H1 (cell line): ENCODE data around the gene ZBTB20. TPM values are rescaled to one million over a fixed set of nuclear protein-coding genes. Genes with fewer than 3 reads are reported as not detected.

Experiments used
- CTCF ChIA-PET: fragments of 300-600 bp; sonication (Branson Sonifier 250); formaldehyde crosslinking; loops from one replicate; lab custom pipeline; 2021; ENCODE audit not compliant: partially characterized antibody; lab: Charles Lee
- POLR2A ChIA-PET: fragments of 300-600 bp; sonication (Branson Sonifier 250); formaldehyde crosslinking; loops from one replicate; lab custom pipeline; 2021; ENCODE audit warnings: inconsistent platforms; ENCODE audit not compliant: partially characterized antibody; lab: Charles Lee
- DNase-seq, 2 experiments: peaks; one replicate each; pipeline versions ENCODE4 v3.0.0 to v3.0.0-alpha.2; 2010 to 2022; ENCODE audit warnings: low spot score in 2 of 2, low read depth in 1 of 2, mixed read lengths in 1 of 2
- FAIRE-seq: peaks from 2 replicates; lab custom pipeline; 2011; peaks lifted over from hg19 to GRCh38; lab: Jason Lieb, UNC
- H2AFZ ChIP-seq: 2 replicates; pipeline ENCODE4 v1.8.1; 2012; ENCODE audit warnings: low read length, inconsistent platforms
- H2AK5ac ChIP-seq: 2 replicates; pipeline ENCODE4 v1.6.1; 2013; ENCODE audit warnings: low read depth, low read length
- H2BK120ac ChIP-seq: replicated peaks from 2 replicates; pipeline ENCODE3; 2013; ENCODE audit warnings: low read depth, low read length, inconsistent platforms
- H2BK12ac ChIP-seq: 2 replicates; pipeline ENCODE4 v1.6.1; 2013; ENCODE audit warnings: low read depth, low read length
- H2BK15ac ChIP-seq: 2 replicates; pipeline ENCODE4 v1.6.1; 2013; ENCODE audit warnings: low read length
- H2BK20ac ChIP-seq: 2 replicates; pipeline ENCODE4 v1.6.1; 2013; ENCODE audit warnings: low read length
- H2BK5ac ChIP-seq: 2 replicates; pipeline ENCODE4 v1.6.1; 2013; ENCODE audit warnings: low read depth, low read length
- H3K14ac ChIP-seq: 2 replicates; pipeline ENCODE4 v1.6.1; 2013; ENCODE audit warnings: inconsistent platforms; ENCODE audit not compliant: insufficient read length
- H3K18ac ChIP-seq: 2 replicates; pipeline ENCODE4 v1.6.1; 2013; ENCODE audit warnings: low read length; ENCODE audit errors: extremely low read depth
- H3K23ac ChIP-seq: 2 replicates; pipeline ENCODE4 v1.6.1; 2013; ENCODE audit warnings: inconsistent platforms; ENCODE audit not compliant: insufficient read length
- H3K23me2 ChIP-seq: 2 replicates; pipeline ENCODE4 v1.6.1; 2013; ENCODE audit warnings: low read depth, low read length
- H3K27ac ChIP-seq: 2 replicates; pipeline ENCODE4 v1.6.1; 2011; ENCODE audit warnings: low read depth, low read length, inconsistent platforms
- H3K27me3 ChIP-seq, 4 experiments: replicated peaks in 1 of 4; 1 replicate in 1 of 4; 2 replicates in 3 of 4; pipeline versions ENCODE4 v1.6.1 to v1.8.1; 2011 to 2013; ENCODE audit warnings: low read length in 3 of 4, mild to moderate bottlenecking in 3 of 4, inconsistent platforms in 2 of 4, mixed read lengths in 2 of 4, moderate library complexity in 1 of 4; ENCODE audit not compliant: control insufficient read depth in 3 of 4, insufficient read depth in 3 of 4; ENCODE audit errors: extremely low read depth in 1 of 4
- H3K36me3 ChIP-seq, 4 experiments: 2 replicates each; pipeline versions ENCODE4 v1.6.1 to v1.8.1; 2011 to 2013; ENCODE audit warnings: mild to moderate bottlenecking in 4 of 4, low read length in 3 of 4, moderate library complexity in 2 of 4, control low read depth in 1 of 4, inconsistent platforms in 1 of 4; ENCODE audit not compliant: insufficient read depth in 4 of 4, control insufficient read depth in 2 of 4
- H3K4ac ChIP-seq: replicated peaks from 2 replicates; pipeline ENCODE3; 2013; ENCODE audit warnings: low read length, low read depth, mixed read lengths, inconsistent platforms; ENCODE audit not compliant: insufficient read length
- H3K4me1 ChIP-seq, 4 experiments: replicated peaks in 1 of 4; 1 replicate in 1 of 4; 2 replicates in 3 of 4; pipeline versions ENCODE4 v1.6.1 to v1.8.1; 2011 to 2013; ENCODE audit warnings: low read length in 3 of 4, inconsistent platforms in 2 of 4, mixed read lengths in 1 of 4; ENCODE audit not compliant: insufficient read depth in 4 of 4, control insufficient read depth in 3 of 4
- H3K4me2 ChIP-seq, 2 experiments: 2 replicates each; pipeline versions ENCODE4 v1.6.1 to v1.8.1; 2011 to 2013; ENCODE audit warnings: low read depth in 2 of 2, low read length in 2 of 2, control low read depth in 1 of 2, inconsistent platforms in 1 of 2, mild to moderate bottlenecking in 1 of 2; ENCODE audit not compliant: insufficient read depth in 1 of 2
- H3K4me3 ChIP-seq, 4 experiments: fragments of 200-600, 300-600 bp in 1 of 4; sonication (generic), shearing (Covaris generic), sonication (Bioruptor Twin) in 1 of 4; 2 replicates each; pipeline versions ENCODE4 v1.5.1 to v1.8.1; 2011 to 2016; ENCODE audit warnings: low read length in 4 of 4, low read depth in 3 of 4, control low read depth in 2 of 4, inconsistent platforms in 2 of 4, mild to moderate bottlenecking in 2 of 4, mixed read lengths in 1 of 4, moderate library complexity in 1 of 4; ENCODE audit not compliant: insufficient read depth in 2 of 4; ENCODE audit errors: extremely low read depth in 1 of 4
- H3K56ac ChIP-seq: replicated peaks from 2 replicates; pipeline ENCODE3; 2013; ENCODE audit warnings: low read depth, mild to moderate bottlenecking, mixed read lengths, low read length, inconsistent platforms; ENCODE audit not compliant: insufficient read length
- H3K79me1 ChIP-seq: 2 replicates; pipeline ENCODE4 v1.6.1; 2013; ENCODE audit warnings: low read depth, low read length, control low read depth
- H3K79me2 ChIP-seq, 2 experiments: 2 replicates each; pipeline versions ENCODE4 v1.6.1 to v1.8.1; 2012 to 2013; ENCODE audit warnings: low read length in 2 of 2, mild to moderate bottlenecking in 2 of 2, inconsistent platforms in 1 of 2; ENCODE audit not compliant: insufficient read depth in 2 of 2, control insufficient read depth in 1 of 2
- H3K9ac ChIP-seq, 4 experiments: replicated peaks in 1 of 4; 1 replicate in 1 of 4; 2 replicates in 3 of 4; pipeline versions ENCODE4 v1.6.1 to v1.8.1; 2011 to 2013; ENCODE audit warnings: low read depth in 3 of 4, low read length in 3 of 4, control low read depth in 2 of 4, mild to moderate bottlenecking in 2 of 4, moderate library complexity in 2 of 4, inconsistent platforms in 1 of 4; ENCODE audit errors: extremely low read depth in 1 of 4
- H3K9me3 ChIP-seq, 2 experiments: 2 replicates each; pipeline versions ENCODE4 v1.6.1 to v1.8.1; 2012 to 2013; ENCODE audit warnings: mild to moderate bottlenecking in 2 of 2, moderate library complexity in 2 of 2, control low read depth in 1 of 2, inconsistent platforms in 1 of 2, low read depth in 1 of 2, low read length in 1 of 2, mixed read lengths in 1 of 2; ENCODE audit not compliant: insufficient read depth in 2 of 2
- H4K20me1 ChIP-seq, 2 experiments: replicated peaks in 1 of 2; 2 replicates each; pipeline versions ENCODE3 to v1.8.1; 2011 to 2013; ENCODE audit warnings: inconsistent platforms in 2 of 2, low read length in 2 of 2, mild to moderate bottlenecking in 1 of 2; ENCODE audit not compliant: insufficient read depth in 2 of 2, control insufficient read depth in 1 of 2
- H4K5ac ChIP-seq: 2 replicates; pipeline ENCODE4 v1.6.1; 2013; ENCODE audit warnings: low read length, low read depth, mixed read lengths, inconsistent platforms; ENCODE audit not compliant: insufficient read length
- H4K8ac ChIP-seq: 2 replicates; pipeline ENCODE4 v1.8.0; 2013; ENCODE audit warnings: mild to moderate bottlenecking, moderate library complexity, low read length, inconsistent platforms; ENCODE audit not compliant: insufficient read depth; ENCODE audit errors: extremely low read depth
- H4K91ac ChIP-seq: replicated peaks from 2 replicates; pipeline ENCODE3; 2013; ENCODE audit warnings: low read length, mixed read lengths, inconsistent platforms; ENCODE audit not compliant: insufficient read length
- SIN3A ChIP-seq, 2 experiments: IDR thresholded peaks in 1 of 2; conservative IDR thresholded peaks in 1 of 2; 2 replicates each; pipeline ENCODE4 v1.6.1; 2011 to 2012; ENCODE audit warnings: low read length in 2 of 2, improper control_type of control experiment in 1 of 2, low read depth in 1 of 2, mild to moderate bottlenecking in 1 of 2
- YY1 ChIP-seq: IDR thresholded peaks from 2 replicates; pipeline ENCODE4 v1.6.1; 2011; ENCODE audit warnings: low read depth, mild to moderate bottlenecking, low read length
- WGBS, 2 experiments: shearing (Covaris generic) in 1 of 2; methylation state at CpG; one replicate each; pipeline versions ENCODE4 v1.1.6 to v1.1.7; 2013 to 2015; ENCODE audit warnings: low lambda C conversion rate in 2 of 2, mixed read lengths in 2 of 2, inconsistent platforms in 1 of 2, low coverage in 1 of 2, missing lambda C conversion rate in 1 of 2; ENCODE audit not compliant: insufficient replicate concordance in 2 of 2, insufficient coverage in 1 of 2, insufficient read length in 1 of 2; ENCODE audit errors: extremely low coverage in 1 of 2, missing lambda C conversion rate in 1 of 2; 5-methylcytosine and 5-hydroxymethylcytosine counted together
- polyA plus RNA-seq, 7 experiments: library from polyadenylated mRNA; depleted of rRNA in 3 of 7; stranded (reverse) in 5 of 7; unstranded in 2 of 7; fragments of >200 nt in 5 of 7; fragments of 200-250 nt in 2 of 7; gene quantifications; 1 replicate in 5 of 7; 2 replicates in 1 of 7; 4 replicates in 1 of 7; pipeline versions ENCODE4 v1.2.1 to v1.2.3, GENCODE V29; 2011 to 2013; ENCODE audit warnings: missing spikeins in 2 of 7, mixed read lengths in 2 of 7
- total RNA-seq: library from RNA; stranded (reverse); fragmentation: NEBNext Ultra II Directional; extraction: Animal tissue kit (Norgen Biotek cat#: 25700); gene quantifications from 2 replicates; pipeline ENCODE4 v1.2.1, GENCODE V29; 2021

The ZBTB20 gene
- total and polyA plus RNA-seq, 2 of the 8 experiments (the other 6 are each of a cell fraction or from before 2014, with no cell fraction given), result 0.35 to 1.3 TPM

DNA sequence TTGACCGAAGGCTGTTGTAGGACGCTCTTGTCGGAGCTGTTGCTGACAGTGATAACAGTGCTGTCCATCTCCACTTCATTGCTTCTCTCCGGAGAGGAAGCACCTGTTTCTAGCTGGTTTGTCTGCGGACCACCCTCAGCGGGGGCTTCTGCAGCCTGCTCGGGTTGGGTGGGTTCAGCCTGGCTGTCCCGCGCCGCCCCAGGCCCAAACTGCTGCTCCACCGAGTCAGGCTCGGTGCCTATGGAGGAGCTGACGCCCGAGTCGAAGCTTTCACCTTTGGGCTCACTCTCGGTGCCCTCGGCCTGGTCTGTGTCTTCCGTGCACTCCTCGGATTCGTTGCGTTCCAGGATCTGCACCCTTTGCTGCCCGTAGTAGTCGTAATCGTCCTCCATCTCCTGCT lies 796.4 kb downstream of the ZBTB20 start:
- H3K4ac ChIP-seq, result no peak overlapping the region
- no peak overlapping the region for H3K4me2 ChIP-seq
- H2AK5ac ChIP-seq, result no peak overlapping the region
- no peak overlapping the region; the same call in 1 of the 2 replicates for H2BK12ac ChIP-seq
- no peak overlapping the region for H4K8ac ChIP-seq
- no peaks in the 10 kb centered on the region for H3K36me3 ChIP-seq
- no peak overlapping the region for H2AFZ ChIP-seq
- no peak overlapping the region for H3K14ac ChIP-seq
- DNase-seq (no peak), FAIRE-seq (no peak)
- H4K20me1 ChIP-seq, result no peaks in the 10 kb centered on the region
- no peaks in the 10 kb centered on the region; a peak in 1 of 4 replicates for H3K9me3 ChIP-seq
- no peak overlapping the region for H3K27ac ChIP-seq
- H2BK20ac ChIP-seq, result no peak overlapping the region
- ChIA-PET POLR2A (no interaction called here), CTCF (interaction anchor here (1.1 to 3.3 kb wide), 3 partner anchors 14 to 1485 kb away, joined by 3 to 12 read pairs (median 9); no protein-coding TSS in a partner anchor)
- no peaks in the 10 kb centered on the region for H3K27me3 ChIP-seq
- H2BK5ac ChIP-seq, result no peak overlapping the region
- H3K9ac ChIP-seq, result no peak overlapping the region
- H3K23me2 ChIP-seq, result no peaks in the 10 kb centered on the region
- no peak overlapping the region for H3K18ac ChIP-seq
- peak overlapping the region; percentile 82; the same call in 1 of the 2 replicates for H2BK15ac ChIP-seq
- H3K79me1 ChIP-seq, result no peaks in the 10 kb centered on the region; the same call in 1 of the 2 replicates
- no peak overlapping the region for H3K4me3 ChIP-seq
- H2BK120ac ChIP-seq, result no peak overlapping the region
- 96% methylated on average over 24 of the region's 24 CpGs; no CpG with 5 or more reads in 1 of the 2 experiments for WGBS, 2 experiments
- peaks cover 0 to 7% (median 3%) of the 10 kb centered on the region in 4 experiments; a peak in 6 of 7 replicates for H3K4me1 ChIP-seq
- no peak overlapping the region for H3K56ac ChIP-seq
- H3K23ac ChIP-seq, result no peak overlapping the region
- H4K5ac ChIP-seq, result no peak overlapping the region
- H3K79me2 ChIP-seq, result no peaks in the 10 kb centered on the region
- H4K91ac ChIP-seq, result peak overlapping the region; percentile 77
- TF ChIP-seq SIN3A (conservative IDR thresholded peaks at IDR 0.05 in 1 of 2, IDR thresholded peaks at IDR 0.05 in 1 of 2; ENCODE audit: low read depth in 1 of 2, low read length in 2 of 2) (no peak), YY1 (no peak)
